Skeletal muscle satellite cell (primary cell): Measurements from ENCODE around the gene CAT.
"Not testable (repeated sequence)": the region's sequence is repeated elsewhere in the genome, so short reads cannot be mapped to it uniquely, and the experiment has no call there.

Experiments
- H3K27me3 ChIP-seq: 2 replicates; pipeline ENCODE4 v1.7.0; 2013; ENCODE audit warnings: low read length; ENCODE audit not compliant: control insufficient read depth, insufficient read depth
- H3K36me3 ChIP-seq: 2 replicates; pipeline ENCODE4 v1.7.0; 2013; ENCODE audit warnings: mild to moderate bottlenecking, control low read depth, low read length; ENCODE audit not compliant: insufficient read depth
- H3K4me1 ChIP-seq: 2 replicates; pipeline ENCODE4 v1.7.0; 2013; ENCODE audit warnings: low read length; ENCODE audit not compliant: control insufficient read depth, insufficient read depth
- H3K4me2 ChIP-seq: 2 replicates; pipeline ENCODE4 v1.7.0; 2013; ENCODE audit warnings: mild to moderate bottlenecking, low read length
- H3K4me3 ChIP-seq: 2 replicates; pipeline ENCODE4 v1.7.0; 2013; ENCODE audit warnings: low read length
- H3K9ac ChIP-seq: 2 replicates; pipeline ENCODE4 v1.7.0; 2013; ENCODE audit warnings: mild to moderate bottlenecking, low read depth, low read length, moderate library complexity
- H3K9me3 ChIP-seq: replicated peaks from 2 replicates; pipeline ENCODE4 v1.7.0; 2013; ENCODE audit warnings: mild to moderate bottlenecking, control low read depth, low read length

The CAT gene

GRCh38 chr11:34408580-34409172 lies 30.1 kb upstream of the CAT start:
- Histone ChIP-seq H3K9ac (no peak overlapping the region), H3K36me3 (no peaks in the 10 kb centered on the region), H3K27me3 (peaks cover 52% of the 10 kb centered on the region), H3K4me3 (no peak overlapping the region), H3K9me3 (peaks cover 14% of the 10 kb centered on the region), H3K4me2 (no peak overlapping the region), H3K4me1 (no peaks in the 10 kb centered on the region)

DNA sequence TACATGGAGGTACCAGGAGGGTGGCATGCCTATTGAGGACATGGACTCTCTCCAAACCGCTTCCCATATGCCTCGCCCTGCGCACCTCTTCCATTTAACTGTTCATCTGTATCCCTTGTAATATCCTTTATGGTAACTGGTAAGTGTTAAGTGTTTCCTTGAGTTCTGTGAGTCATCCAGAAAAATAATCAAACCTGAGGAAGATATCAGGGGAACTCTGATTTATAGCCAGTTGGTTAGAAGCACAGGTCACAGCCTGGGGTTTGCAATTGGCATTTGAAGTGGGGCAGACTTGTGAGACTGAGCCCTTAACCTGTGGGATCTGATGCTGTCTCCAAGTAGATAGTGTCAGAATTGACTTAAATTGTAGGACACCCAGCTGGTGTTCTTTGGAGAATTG lies 27.6 kb upstream of the CAT start:
- Histone ChIP-seq H3K9ac (no peak overlapping the region), H3K27me3 (peaks cover 37% of the 10 kb centered on the region), H3K36me3 (no peaks in the 10 kb centered on the region), H3K4me3 (no peak overlapping the region), H3K4me1 (no peaks in the 10 kb centered on the region), H3K4me2 (no peak overlapping the region), H3K9me3 (peaks cover 14% of the 10 kb centered on the region)

- Histone ChIP-seq H3K36me3 (no peaks in the 10 kb centered on the region), H3K9ac (no peak overlapping the region), H3K4me3 (no peak overlapping the region), H3K4me2 (no peak overlapping the region), H3K9me3 (peaks cover 14% of the 10 kb centered on the region), H3K27me3 (peaks cover 30% of the 10 kb centered on the region), H3K4me1 (no peaks in the 10 kb centered on the region)
Observed at GRCh38 chr11:34411791-34412190, 26.9 kb upstream of the CAT start.

DNA sequence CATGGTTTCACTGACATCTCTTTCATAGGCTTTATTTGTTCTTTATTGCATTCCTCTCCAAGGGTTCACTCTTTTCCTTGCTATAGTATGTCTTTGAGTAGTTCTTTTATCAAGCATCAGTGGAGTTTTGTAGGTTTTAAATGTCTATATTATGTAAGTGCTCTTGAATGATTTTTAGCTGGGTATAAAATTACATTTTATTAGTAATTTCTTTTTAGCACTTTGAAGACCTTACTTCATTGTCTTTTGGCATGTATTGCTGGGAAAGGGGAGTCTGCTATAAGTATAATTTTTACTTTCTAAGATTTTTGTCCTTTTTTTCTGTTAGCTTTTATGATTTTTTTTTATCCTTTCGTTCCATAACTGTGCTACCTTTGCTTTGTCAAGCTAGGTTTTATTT lies 25.5 kb upstream of the CAT start:
- Histone ChIP-seq H3K27me3 (peaks cover 23% of the 10 kb centered on the region), H3K4me1 (no peaks in the 10 kb centered on the region), H3K36me3 (no peaks in the 10 kb centered on the region), H3K4me3 (no peak overlapping the region), H3K9me3 (peaks cover 14% of the 10 kb centered on the region), H3K9ac (no peak overlapping the region), H3K4me2 (no peak overlapping the region)

DNA sequence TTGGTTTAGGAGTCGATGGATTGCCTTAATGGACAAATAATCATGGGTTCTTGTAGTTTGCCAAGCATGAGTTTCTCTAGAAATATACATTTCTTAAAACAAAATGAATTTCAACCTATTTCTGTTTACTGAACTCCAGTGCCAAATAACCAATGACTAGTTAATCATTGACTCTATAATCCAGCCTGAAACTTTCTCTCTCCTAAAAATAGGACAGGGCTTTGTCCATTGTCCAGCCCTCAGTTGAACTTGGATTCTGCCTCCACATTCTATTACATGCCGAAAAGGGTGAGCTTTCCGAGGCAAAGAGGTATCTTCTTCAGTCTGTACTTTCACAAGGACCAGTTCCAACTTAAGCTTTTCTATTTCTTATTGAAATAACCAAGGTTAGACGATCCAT lies 23.2 kb upstream of the CAT start:
- H3K9ac ChIP-seq = no peak overlapping the region
- no peaks in the 10 kb centered on the region for H3K4me1 ChIP-seq

DNA sequence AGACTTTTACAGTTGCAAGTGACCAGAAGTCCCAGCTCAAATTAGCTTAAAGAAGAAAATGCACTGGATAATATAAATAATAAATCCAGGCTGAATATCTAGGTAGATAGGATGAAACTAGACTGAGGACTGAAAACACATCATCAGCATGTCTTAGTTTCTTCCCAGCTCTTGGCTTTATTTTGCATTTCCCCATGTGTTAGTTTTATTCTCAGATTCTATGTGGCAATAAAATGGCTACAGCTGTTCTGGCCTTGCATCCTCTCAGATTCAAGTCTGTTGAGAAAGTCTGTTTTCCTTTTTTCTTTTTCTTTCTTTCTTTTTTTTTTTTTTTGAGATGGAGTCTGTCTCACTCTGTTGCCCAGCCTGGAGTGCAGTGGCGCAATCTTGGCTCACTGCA lies 22.6 kb upstream of the CAT start:
- no peaks in the 10 kb centered on the region for H3K4me1 ChIP-seq
- H3K4me3 ChIP-seq = no peak overlapping the region
- no peak overlapping the region for H3K4me2 ChIP-seq
- peaks cover 14% of the 10 kb centered on the region for H3K9me3 ChIP-seq
- H3K27me3 ChIP-seq = peaks cover 35% of the 10 kb centered on the region
- no peak overlapping the region for H3K9ac ChIP-seq
- H3K36me3 ChIP-seq = no peaks in the 10 kb centered on the region

More for the DNA sequence above, 23.2 kb upstream of the CAT start:
- Histone ChIP-seq H3K4me2 (no peak overlapping the region), H3K9me3 (peaks cover 14% of the 10 kb centered on the region), H3K27me3 (peaks cover 30% of the 10 kb centered on the region), H3K36me3 (no peaks in the 10 kb centered on the region), H3K4me3 (no peak overlapping the region)

- Histone ChIP-seq H3K4me2 (no peak overlapping the region), H3K36me3 (no peaks in the 10 kb centered on the region), H3K4me1 (no peaks in the 10 kb centered on the region), H3K27me3 (peaks cover 39% of the 10 kb centered on the region), H3K9ac (no peak overlapping the region), H3K4me3 (no peak overlapping the region), H3K9me3 (peaks cover 11% of the 10 kb centered on the region)
Observed at GRCh38 chr11:34416766-34417165, 22.0 kb upstream of the CAT start.

- H3K9ac ChIP-seq = no peak overlapping the region
- peaks cover 9% of the 10 kb centered on the region for H3K9me3 ChIP-seq
- no peaks in the 10 kb centered on the region for H3K4me1 ChIP-seq
- H3K36me3 ChIP-seq = no peaks in the 10 kb centered on the region
- peaks cover 41% of the 10 kb centered on the region for H3K27me3 ChIP-seq
- no peak overlapping the region for H3K4me3 ChIP-seq
- no peak overlapping the region for H3K4me2 ChIP-seq
Observed at GRCh38 chr11:34417202-34417601, 21.5 kb upstream of the CAT start.

- Histone ChIP-seq H3K36me3 (no peaks in the 10 kb centered on the region), H3K9me3 (no peaks in the 10 kb centered on the region), H3K4me1 (no peaks in the 10 kb centered on the region), H3K4me2 (no peak overlapping the region), H3K4me3 (no peak overlapping the region), H3K9ac (no peak overlapping the region), H3K27me3 (peaks cover 45% of the 10 kb centered on the region)
Observed at GRCh38 chr11:34419158-34419557, 19.6 kb upstream of the CAT start.

GRCh38 chr11:34423300-34423699 lies 15.4 kb upstream of the CAT start:
- H3K9me3 ChIP-seq = no peaks in the 10 kb centered on the region
- H3K4me1 ChIP-seq = peaks cover 19% of the 10 kb centered on the region
- no peak overlapping the region for H3K4me3 ChIP-seq
- no peak overlapping the region for H3K9ac ChIP-seq
- no peaks in the 10 kb centered on the region for H3K36me3 ChIP-seq
- H3K27me3 ChIP-seq = peaks cover 28% of the 10 kb centered on the region
- H3K4me2 ChIP-seq = no peak overlapping the region

- H3K27me3 ChIP-seq = peaks cover 19% of the 10 kb centered on the region
- H3K4me1 ChIP-seq = peaks cover 19% of the 10 kb centered on the region
- H3K9ac ChIP-seq, H3K9me3 ChIP-seq, H3K4me2 ChIP-seq, H3K4me3 ChIP-seq, H3K36me3 ChIP-seq: not testable (repeated sequence)
Observed at GRCh38 chr11:34424826-34425225, 13.9 kb upstream of the CAT start.

- no peaks in the 10 kb centered on the region for H3K9me3 ChIP-seq
- H3K4me3 ChIP-seq = no peak overlapping the region
- no peak overlapping the region for H3K4me2 ChIP-seq
- peaks cover 17% of the 10 kb centered on the region for H3K27me3 ChIP-seq
- H3K9ac ChIP-seq = no peak overlapping the region
- H3K36me3 ChIP-seq = no peaks in the 10 kb centered on the region
- H3K4me1 ChIP-seq = peaks cover 19% of the 10 kb centered on the region
Observed at GRCh38 chr11:34425360-34425759, 13.4 kb upstream of the CAT start.
